ENCODE data around the gene CHAC1.

Gene CHAC1

DNA sequence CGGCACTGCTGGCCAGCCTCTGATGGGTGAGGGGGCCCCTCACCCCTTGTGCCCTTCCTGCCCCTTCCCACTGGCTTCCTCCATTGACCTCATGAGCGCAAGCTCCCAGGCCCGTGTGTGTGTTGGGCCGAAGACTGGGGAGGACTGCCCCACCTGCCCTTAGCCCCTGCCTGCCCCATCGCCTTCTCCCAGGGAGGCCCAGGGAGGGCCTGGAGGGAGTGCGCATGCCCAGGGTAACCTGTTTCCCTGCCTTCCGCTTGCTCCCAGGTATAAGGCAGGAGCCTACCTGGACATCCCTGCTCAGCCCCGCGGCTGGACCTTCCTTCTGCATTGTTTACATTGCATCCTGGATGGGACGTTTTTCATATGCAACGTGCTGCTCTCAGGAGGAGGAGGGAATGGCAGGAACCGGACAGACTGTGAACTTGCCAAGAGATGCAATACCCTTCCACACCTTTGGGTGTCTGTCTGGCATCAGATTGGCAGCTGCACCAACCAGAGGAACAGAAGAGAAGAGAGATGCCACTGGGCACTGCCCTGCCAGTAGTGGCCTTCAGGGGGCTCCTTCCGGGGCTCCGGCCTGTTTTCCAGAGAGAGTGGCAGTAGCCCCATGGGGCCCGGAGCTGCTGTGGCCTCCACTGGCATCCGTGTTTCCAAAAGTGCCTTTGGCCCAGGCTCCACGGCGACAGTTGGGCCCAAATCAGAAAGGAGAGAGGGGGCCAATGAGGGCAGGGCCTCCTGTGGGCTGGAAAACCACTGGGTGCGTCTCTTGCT lies 15.3 kb upstream of the CHAC1 start:
- in situ Hi-C loops (cut with MboI; ENCODE audit: low pct_unique_long_range_greater_than_20kb, low sequenced_read_pairs, unreplicated experiment): no loop called here
- TF ChIP-seq, protein P1, sequence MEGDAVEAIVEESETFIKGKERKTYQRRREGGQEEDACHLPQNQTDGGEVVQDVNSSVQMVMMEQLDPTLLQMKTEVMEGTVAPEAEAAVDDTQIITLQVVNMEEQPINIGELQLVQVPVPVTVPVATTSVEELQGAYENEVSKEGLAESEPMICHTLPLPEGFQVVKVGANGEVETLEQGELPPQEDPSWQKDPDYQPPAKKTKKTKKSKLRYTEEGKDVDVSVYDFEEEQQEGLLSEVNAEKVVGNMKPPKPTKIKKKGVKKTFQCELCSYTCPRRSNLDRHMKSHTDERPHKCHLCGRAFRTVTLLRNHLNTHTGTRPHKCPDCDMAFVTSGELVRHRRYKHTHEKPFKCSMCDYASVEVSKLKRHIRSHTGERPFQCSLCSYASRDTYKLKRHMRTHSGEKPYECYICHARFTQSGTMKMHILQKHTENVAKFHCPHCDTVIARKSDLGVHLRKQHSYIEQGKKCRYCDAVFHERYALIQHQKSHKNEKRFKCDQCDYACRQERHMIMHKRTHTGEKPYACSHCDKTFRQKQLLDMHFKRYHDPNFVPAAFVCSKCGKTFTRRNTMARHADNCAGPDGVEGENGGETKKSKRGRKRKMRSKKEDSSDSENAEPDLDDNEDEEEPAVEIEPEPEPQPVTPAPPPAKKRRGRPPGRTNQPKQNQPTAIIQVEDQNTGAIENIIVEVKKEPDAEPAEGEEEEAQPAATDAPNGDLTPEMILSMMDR (IDR thresholded peaks at IDR 0.05; ENCODE audit: extremely low read depth, insufficient read depth, missing control alignments): no peak
- no peak for DNase-seq (ENCODE audit: low spot score)

- in situ Hi-C loops (cut with MboI; ENCODE audit: low pct_unique_long_range_greater_than_20kb, low sequenced_read_pairs, unreplicated experiment): no loop called here
- DNase-seq (ENCODE audit: low spot score): no peak
- TF ChIP-seq, protein P1 (IDR thresholded peaks at IDR 0.05; ENCODE audit: extremely low read depth, insufficient read depth, missing control alignments): no peak
Observed at GRCh38 chr15:40938536-40938870, 14.8 kb upstream of the CHAC1 start.

DNA sequence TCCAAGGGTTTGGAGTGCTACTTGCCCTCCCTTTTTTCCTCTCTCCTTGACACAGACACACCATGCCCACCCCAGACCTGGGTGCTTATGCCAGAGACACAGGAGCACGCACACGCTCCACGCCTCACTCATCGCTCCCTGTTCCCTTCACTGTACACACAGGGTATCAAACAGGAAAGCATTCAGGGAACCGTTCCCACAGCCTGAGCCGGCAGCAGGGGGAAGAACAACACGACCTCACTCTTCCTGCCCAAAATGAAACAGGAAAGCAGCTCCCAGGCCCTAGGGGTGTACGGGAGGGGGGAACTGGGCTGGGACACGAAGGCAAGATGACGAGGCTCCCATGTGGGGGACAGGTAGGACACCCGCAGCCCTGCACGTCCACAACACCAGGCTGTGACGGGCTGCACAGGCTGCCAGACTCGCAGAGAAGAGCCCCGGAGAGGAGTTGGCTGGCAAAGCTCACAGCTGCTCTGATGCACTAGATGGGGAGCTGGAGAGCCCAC lies 12.9 kb upstream of the CHAC1 start:
- in situ Hi-C loops (cut with MboI; ENCODE audit: low pct_unique_long_range_greater_than_20kb, low sequenced_read_pairs, unreplicated experiment): no loop called here
- TF ChIP-seq, protein P1 (IDR thresholded peaks at IDR 0.05; ENCODE audit: extremely low read depth, insufficient read depth, missing control alignments): no peak
- DNase-seq (ENCODE audit: low spot score): no peak

GRCh38 chr15:40941068-40941527 lies 12.2 kb upstream of the CHAC1 start:
- DNase-seq (ENCODE audit: low spot score): no peak
- TF ChIP-seq, protein P1 (IDR thresholded peaks at IDR 0.05; ENCODE audit: extremely low read depth, insufficient read depth, missing control alignments): no peak
- in situ Hi-C loops (cut with MboI; ENCODE audit: low pct_unique_long_range_greater_than_20kb, low sequenced_read_pairs, unreplicated experiment): no loop called here

GRCh38 chr15:40941528-40942336 lies 11.5 kb upstream of the CHAC1 start:
- in situ Hi-C loops (cut with MboI; ENCODE audit: low pct_unique_long_range_greater_than_20kb, low sequenced_read_pairs, unreplicated experiment): no loop called here
- TF ChIP-seq, protein P1 (IDR thresholded peaks at IDR 0.05; ENCODE audit: extremely low read depth, insufficient read depth, missing control alignments): peak; percentile 90
- peak; percentile 95 for DNase-seq (ENCODE audit: low spot score)

GRCh38 chr15:40942337-40942854 lies 10.9 kb upstream of the CHAC1 start:
- no peak for DNase-seq (ENCODE audit: low spot score)
- in situ Hi-C loops (cut with MboI; ENCODE audit: low pct_unique_long_range_greater_than_20kb, low sequenced_read_pairs, unreplicated experiment): no loop called here

More at GRCh38 chr15:40942337-40942854, 10.9 kb upstream of the CHAC1 start:
- TF ChIP-seq, protein P1 (IDR thresholded peaks at IDR 0.05; ENCODE audit: extremely low read depth, insufficient read depth, missing control alignments): no peak
